D721Med (cell line): ENCODE data around the gene PIK3R6.

Source experiments
- DNase-seq: peaks from one replicate; pipeline ENCODE4 v3.0.0; 2011; ENCODE audit warnings: low spot score; ENCODE audit not compliant: insufficient read length
- FAIRE-seq: peaks from 2 replicates; lab custom pipeline; 2011; peaks lifted over from hg19 to GRCh38; lab: Jason Lieb, UNC
- CTCF ChIP-seq: IDR thresholded peaks from 2 replicates; pipeline ENCODE4 v1.5.1; 2012; ENCODE audit warnings: mild to moderate bottlenecking, control low read depth; ENCODE audit not compliant: insufficient read depth; ENCODE audit errors: missing control alignments

The PIK3R6 gene

GRCh38 chr17:8900207-8900606 lies 32.7 kb upstream of the PIK3R6 start:
- FAIRE-seq = no peak

GRCh38 chr17:8898636-8899035 lies 31.2 kb upstream of the PIK3R6 start:
- FAIRE-seq = no peak
- TF ChIP-seq CTCF = no peak
- no peak for DNase-seq

More at GRCh38 chr17:8900207-8900606, 32.7 kb upstream of the PIK3R6 start:
- no peak for DNase-seq
- no peak for TF ChIP-seq CTCF

GRCh38 chr17:8898126-8898525 lies 30.7 kb upstream of the PIK3R6 start:
- TF ChIP-seq CTCF = no peak
- FAIRE-seq (no peak), DNase-seq (no peak)

- no peak for FAIRE-seq
- TF ChIP-seq CTCF = no peak
Measured at GRCh38 chr17:8896641-8897635, 29.5 kb upstream of the PIK3R6 start.

GRCh38 chr17:8896087-8896486 lies 28.6 kb upstream of the PIK3R6 start:
- DNase-seq (no peak), FAIRE-seq (no peak)
- no peak for TF ChIP-seq CTCF

More at GRCh38 chr17:8896641-8897635, 29.5 kb upstream of the PIK3R6 start:
- no peak for DNase-seq

- peak; percentile 64 for DNase-seq
- no peak for FAIRE-seq
- TF ChIP-seq CTCF = peak; percentile 36
Measured at GRCh38 chr17:8894673-8895578, 27.5 kb upstream of the PIK3R6 start.
